Peyer's patch (tissue), 4 donors: Measurements from ENCODE around the gene SOX18.

ENCODE experiments used
- CTCF ChIP-seq, 6 experiments: fragments of 450-650 bp in 4 of 6; fragments of 200-600 bp in 2 of 6; sonication (generic) in 1 of 6; IDR thresholded peaks; one replicate each; pipeline ENCODE4 v1.5.1; 2017 to 2019; ENCODE audit warnings: antibody characterized with exemption in 6 of 6, mild to moderate bottlenecking in 3 of 6, moderate library complexity in 1 of 6
- POLR2A ChIP-seq, 2 donors: fragments of 450-650 bp; IDR thresholded peaks; one replicate each; pipeline ENCODE4 v1.5.1; 2017; ENCODE audit warnings: antibody characterized with exemption in 2 of 2, mild to moderate bottlenecking in 2 of 2, moderate library complexity in 2 of 2

- no peak for TF ChIP-seq CTCF (IDR thresholded peaks at IDR 0.05)
- no peak for TF ChIP-seq POLR2A (IDR thresholded peaks at IDR 0.05)
Measured at GRCh38 chr20:64011366-64011779, 38.1 kb downstream of the SOX18 start.
